ENCODE data around the gene NUDC. TPM values are rescaled to one million over a fixed set of nuclear protein-coding genes. Genes with fewer than 3 reads are reported as not detected.

Gene NUDC
- total and polyA plus RNA-seq, 2 of the 13 experiments (the other 11 are each of a cell fraction or from before 2014, with no cell fraction given) = 34.7 to 104 TPM

DNA sequence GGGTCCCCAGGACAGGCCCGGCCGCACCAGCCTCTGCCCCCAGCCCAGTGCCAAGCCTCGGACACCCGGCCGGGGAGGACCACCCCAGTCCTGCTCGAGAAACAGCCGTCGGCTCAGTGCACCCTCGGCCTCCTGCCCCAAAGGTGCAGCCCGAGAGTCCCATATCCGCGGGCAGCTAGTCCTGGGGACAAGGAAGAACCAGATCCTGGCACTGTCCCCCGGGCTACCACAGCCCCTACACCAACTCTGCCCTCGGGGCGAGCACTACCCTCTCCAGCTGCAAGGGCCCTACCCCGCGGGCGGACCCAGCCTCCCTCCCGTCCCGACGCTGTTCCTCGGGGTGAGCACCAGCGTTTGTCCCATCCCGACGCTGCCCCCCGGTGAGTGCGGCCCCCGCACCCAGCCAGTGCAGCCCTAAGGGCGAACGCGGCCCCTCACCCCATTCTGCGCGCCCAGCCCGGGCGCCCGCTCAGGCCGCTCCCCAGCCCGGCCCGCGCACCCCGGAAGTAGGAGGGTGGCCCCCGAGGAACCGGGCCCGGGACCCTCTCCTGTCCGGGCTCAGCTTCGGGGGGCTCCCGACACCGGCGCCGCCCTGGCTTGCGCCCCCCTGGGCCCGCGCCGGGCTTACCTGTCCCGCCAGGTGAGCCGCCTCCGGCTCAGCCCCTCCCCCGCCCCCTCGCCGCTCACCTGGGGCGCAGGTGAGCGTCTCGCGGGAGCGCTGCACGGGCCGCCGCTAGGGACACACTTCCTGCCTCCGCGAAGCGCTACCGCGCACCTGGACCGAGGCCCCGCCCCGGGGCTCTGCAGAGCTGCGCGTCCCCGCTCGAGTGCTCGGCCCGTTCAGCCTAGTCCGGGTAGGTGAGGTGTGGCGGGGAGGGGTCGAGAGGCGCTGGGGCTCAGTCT is 38.4 kb downstream of the NUDC start, which contains the start of gene KDF1 (continued):
- TF ChIP-seq, protein P1, sequence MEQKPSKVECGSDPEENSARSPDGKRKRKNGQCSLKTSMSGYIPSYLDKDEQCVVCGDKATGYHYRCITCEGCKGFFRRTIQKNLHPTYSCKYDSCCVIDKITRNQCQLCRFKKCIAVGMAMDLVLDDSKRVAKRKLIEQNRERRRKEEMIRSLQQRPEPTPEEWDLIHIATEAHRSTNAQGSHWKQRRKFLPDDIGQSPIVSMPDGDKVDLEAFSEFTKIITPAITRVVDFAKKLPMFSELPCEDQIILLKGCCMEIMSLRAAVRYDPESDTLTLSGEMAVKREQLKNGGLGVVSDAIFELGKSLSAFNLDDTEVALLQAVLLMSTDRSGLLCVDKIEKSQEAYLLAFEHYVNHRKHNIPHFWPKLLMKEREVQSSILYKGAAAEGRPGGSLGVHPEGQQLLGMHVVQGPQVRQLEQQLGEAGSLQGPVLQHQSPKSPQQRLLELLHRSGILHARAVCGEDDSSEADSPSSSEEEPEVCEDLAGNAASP (CRISPR knock-in tag; IDR thresholded peaks at IDR 0.05; ENCODE audit: borderline replicate concordance) = no peak
- TF ChIP-seq, protein P2, sequence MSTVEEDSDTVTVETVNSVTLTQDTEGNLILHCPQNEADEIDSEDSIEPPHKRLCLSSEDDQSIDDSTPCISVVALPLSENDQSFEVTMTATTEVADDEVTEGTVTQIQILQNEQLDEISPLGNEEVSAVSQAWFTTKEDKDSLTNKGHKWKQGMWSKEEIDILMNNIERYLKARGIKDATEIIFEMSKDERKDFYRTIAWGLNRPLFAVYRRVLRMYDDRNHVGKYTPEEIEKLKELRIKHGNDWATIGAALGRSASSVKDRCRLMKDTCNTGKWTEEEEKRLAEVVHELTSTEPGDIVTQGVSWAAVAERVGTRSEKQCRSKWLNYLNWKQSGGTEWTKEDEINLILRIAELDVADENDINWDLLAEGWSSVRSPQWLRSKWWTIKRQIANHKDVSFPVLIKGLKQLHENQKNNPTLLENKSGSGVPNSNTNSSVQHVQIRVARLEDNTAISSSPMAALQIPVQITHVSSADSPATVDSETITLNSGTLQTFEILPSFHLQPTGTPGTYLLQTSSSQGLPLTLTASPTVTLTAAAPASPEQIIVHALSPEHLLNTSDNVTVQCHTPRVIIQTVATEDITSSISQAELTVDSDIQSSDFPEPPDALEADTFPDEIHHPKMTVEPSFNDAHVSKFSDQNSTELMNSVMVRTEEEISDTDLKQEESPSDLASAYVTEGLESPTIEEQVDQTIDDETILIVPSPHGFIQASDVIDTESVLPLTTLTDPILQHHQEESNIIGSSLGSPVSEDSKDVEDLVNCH (CRISPR knock-in tag; IDR thresholded peaks at IDR 0.05) = no peak
- TF ChIP-seq ZNF619 (CRISPR knock-in tag; IDR thresholded peaks at IDR 0.05) = no peak
- TF ChIP-seq, protein P3, sequence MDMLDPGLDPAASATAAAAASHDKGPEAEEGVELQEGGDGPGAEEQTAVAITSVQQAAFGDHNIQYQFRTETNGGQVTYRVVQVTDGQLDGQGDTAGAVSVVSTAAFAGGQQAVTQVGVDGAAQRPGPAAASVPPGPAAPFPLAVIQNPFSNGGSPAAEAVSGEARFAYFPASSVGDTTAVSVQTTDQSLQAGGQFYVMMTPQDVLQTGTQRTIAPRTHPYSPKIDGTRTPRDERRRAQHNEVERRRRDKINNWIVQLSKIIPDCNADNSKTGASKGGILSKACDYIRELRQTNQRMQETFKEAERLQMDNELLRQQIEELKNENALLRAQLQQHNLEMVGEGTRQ (IDR thresholded peaks at IDR 0.05; ENCODE audit: low read depth, low read length) = no peak
- TF ChIP-seq, protein P3 (CRISPR knock-in tag; IDR thresholded peaks at IDR 0.05; ENCODE audit: borderline replicate concordance) = no peak; the same call in 1 of the 2 replicates
- peak; percentile 11; the same call in 1 of the 2 replicates for TF ChIP-seq CENPT (CRISPR knock-in tag; IDR thresholded peaks at IDR 0.05; ENCODE audit: low read depth)
- TF ChIP-seq, protein P4, sequence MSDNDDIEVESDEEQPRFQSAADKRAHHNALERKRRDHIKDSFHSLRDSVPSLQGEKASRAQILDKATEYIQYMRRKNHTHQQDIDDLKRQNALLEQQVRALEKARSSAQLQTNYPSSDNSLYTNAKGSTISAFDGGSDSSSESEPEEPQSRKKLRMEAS (IDR thresholded peaks at IDR 0.05) = peak; percentile 63; the same call in 1 of the 2 replicates
- TF ChIP-seq ZNF678 (CRISPR knock-in tag; IDR thresholded peaks at IDR 0.05) = 0 out of 2 replicates have a peak, but pooled peaks have one; percentile 3
- TF ChIP-seq, protein P5, sequence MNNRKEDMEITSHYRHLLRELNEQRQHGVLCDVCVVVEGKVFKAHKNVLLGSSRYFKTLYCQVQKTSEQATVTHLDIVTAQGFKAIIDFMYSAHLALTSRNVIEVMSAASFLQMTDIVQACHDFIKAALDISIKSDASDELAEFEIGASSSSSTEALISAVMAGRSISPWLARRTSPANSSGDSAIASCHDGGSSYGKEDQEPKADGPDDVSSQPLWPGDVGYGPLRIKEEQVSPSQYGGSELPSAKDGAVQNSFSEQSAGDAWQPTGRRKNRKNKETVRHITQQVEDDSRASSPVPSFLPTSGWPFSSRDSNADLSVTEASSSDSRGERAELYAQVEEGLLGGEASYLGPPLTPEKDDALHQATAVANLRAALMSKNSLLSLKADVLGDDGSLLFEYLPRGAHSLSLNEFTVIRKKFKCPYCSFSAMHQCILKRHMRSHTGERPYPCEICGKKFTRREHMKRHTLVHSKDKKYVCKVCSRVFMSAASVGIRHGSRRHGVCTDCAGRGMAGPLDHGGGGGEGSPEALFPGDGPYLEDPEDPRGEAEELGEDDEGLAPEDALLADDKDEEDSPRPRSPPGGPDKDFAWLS (CRISPR knock-in tag; IDR thresholded peaks at IDR 0.05; ENCODE audit: borderline replicate concordance) = no peak
- no peak for TF ChIP-seq MAF1 (CRISPR knock-in tag; IDR thresholded peaks at IDR 0.05; ENCODE audit: borderline replicate concordance)
- TF ChIP-seq TBX2 (CRISPR knock-in tag; IDR thresholded peaks at IDR 0.05; ENCODE audit: borderline replicate concordance) = peak; percentile 76

All from HepG2 (cell line).